Hippocampal formation (tissue), 2 donors: ENCODE data around the gene KRT4.
"Not testable (repeated sequence)": the region's sequence is repeated elsewhere in the genome, so short reads cannot be mapped to it uniquely, and the experiment has no call there.

Experiments
- DNase-seq, 2 donors: peaks; one replicate each; lab custom pipeline; 2025; lab: John Stamatoyannopoulos, UW

The KRT4 gene

DNA sequence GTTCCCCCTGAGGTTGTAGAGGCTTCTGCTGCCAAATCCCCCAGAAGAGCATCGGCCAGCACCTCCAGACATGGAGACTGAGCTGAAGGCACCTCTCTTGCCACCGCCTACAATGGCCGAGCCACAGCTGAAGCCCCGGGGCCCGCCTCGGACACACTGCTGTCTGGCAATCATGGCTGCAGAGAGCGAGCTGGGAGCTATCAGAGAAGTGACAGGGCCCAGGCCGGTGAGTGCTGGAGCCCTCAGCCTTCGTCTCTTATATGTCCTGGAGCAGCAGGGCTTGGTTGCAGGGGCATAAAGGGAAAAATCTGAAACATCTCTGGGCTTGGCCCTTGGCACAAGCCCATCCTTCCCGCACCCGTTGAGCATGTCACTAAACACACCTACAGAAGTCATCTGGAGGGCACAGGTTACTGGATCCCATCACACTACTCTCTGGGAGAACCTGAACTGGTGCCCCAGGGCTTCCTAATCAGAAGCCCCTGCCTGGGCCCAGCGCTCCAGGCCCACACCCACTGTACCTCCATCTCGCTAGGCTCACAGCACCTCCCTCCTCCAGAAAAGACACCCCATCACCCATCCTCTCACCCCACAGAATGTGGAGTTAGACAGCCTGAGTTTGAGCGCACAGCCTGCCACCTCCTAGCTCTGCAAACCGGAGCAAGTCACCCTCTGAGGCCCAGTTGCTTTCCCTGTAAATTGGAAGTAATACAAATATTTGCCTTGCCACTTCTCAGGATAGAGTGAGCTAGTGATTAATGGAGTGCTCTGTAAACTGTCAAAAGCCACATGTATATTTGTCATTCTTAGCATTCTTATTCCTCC is at the start of gene KRT4:
Gene KRT4 (minus strand): TSS at position 232 of the 825 bp plus-strand sequence. CDS start 58 bp downstream, at position 174.
- no peak for DNase-seq

DNA sequence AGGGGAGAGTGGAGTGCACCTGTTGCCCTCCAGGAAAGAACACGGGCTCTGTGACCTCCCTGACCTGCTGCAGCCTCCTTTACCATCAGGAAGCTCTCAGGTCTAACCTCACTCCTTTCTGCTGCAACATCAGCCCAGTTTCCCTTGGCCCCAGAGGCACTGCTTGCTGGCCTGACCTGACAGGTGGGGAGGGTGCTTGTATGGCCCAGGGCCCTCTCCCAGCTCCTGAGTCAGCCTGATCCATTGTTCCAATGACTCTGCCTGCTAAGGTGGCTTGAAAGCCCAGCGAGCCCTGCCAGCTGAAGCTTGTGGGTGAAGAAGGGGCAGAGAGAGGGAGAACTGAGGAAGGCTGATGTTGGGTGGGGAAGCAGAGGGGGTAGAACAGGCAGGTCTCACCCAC is 48.1 kb upstream of the KRT4 start:
- no peak for DNase-seq

DNA sequence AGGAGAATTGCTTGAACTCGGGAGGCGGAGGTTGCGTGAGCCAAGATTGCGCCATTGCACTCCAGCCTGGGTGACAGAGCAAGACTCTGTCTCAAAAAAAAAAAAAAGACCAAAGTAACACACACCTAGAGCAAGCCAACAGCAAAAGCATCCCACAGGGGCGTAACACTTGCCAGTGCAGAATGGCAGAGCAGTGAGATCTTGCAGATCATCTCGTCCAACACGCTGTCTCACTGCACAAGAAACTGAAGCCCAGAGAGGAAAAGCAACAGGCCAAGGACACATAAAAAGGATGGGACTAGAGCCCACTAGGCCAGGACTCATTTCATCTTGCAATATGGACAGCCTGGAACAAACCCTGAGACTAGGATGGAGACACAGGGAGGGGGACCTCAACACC is 47.6 kb upstream of the KRT4 start:
- DNase-seq: no peak

DNA sequence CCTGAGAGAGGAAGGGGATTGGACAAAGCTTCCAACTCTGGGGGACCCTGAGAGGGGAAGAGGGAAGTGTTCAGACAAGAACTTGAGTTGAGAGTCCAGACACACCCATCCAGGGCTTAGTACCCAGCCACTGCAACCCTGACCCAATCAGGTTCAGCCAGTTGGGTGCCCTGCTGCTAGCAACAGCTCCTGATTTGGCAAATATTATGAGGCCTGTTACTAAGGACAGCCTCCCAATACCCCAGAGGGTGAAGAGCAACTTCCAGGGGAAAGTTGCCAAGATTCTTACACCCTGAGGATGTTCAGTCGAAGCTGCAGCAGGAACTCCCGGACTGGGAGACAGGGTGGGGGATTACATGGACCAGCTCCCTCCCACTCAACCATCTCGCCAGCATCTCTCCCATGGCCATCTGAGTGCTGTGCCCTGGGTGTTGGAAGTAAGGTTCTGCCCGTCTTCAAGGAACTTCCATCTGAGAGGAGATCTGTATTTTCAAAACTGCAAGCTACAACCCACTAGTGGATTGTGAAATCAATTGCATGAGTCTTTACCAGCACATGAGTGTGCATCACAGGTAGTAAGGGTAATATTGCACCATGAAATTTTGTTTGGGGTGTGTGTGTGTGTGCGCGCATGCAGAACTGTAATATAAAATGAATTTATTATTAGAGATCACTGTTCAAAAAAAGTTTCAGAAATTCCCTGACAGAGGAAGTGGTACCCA is 46.3 kb upstream of the KRT4 start:
- DNase-seq: no peak

DNA sequence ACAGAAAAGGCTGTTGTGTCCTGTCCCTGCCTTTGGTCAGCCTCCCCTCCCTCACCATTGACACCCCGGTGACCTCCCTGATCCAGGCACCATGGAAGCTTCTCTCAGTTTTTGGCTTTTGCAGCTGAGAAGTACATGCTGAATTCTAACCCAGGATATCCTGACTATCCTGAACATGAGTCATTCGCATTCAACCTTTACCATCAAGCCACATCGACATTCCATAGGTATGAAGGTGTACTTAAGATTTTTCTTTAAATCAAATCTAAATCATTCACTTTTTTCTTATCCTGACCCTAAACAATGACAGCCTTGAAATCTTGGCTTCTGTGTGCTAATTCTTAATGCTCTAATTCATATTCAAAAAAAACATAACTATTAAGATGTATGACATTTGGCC is 43.6 kb upstream of the KRT4 start:
- no peak for DNase-seq

DNA sequence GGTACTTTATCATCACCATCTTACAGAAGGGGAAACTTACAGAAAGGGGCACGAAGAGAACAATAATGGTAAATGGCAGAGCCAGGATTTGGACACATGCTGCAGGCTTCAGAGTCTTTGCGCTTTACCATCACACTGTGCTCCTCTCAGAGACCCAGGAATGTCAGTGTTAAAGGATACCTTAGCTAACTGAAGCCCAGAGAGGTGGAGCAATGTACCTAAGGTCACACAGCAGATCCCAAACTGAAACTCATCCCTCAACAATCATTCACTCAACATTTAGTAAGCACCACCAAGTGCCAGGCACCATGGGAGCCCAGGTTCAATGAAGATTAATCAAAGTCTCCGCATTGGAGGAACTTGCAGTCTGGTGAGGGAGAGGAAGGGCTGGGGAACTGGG is 42.9 kb upstream of the KRT4 start:
- DNase-seq: no peak

DNA sequence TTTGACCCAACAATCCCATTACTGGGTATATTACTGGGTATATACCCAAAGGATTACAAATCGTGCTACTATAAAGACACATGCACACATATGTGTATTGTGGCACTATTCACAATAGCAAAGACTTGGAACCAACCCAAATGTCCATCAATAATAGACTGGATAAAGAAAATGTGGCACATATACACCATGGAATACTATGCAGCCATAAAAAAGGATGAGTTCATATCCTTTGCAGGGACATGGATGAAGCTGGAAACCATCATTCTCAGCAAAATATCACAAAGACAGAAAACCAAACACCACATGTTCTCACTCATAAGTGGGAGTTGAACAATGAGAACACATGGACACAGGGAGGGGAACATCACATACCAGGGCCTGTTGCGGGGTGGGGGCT is 42.2 kb upstream of the KRT4 start:
- DNase-seq: not testable (repeated sequence)

DNA sequence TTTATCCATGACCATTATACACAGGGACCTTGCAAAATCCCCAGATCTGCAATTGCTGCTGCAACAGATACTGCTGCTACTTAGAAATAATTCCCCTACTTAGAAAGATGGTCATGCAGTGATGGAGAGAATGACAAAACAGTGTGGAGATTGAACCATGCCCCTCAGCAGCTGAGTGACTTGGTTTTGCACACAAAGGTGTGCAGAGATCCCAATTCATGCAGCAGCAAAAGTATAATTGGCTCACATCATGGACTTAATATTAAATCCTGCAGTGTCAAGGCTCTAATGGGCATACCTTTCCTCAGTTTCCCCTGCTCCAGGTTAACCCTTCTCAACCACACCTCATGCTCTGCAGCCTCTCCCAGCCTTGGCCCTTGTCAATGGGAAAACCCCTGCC is 37.9 kb upstream of the KRT4 start:
- DNase-seq: no peak

- DNase-seq: no peak
Observed at GRCh38 chr12:52850681-52851080, 36.8 kb upstream of the KRT4 start.

DNA sequence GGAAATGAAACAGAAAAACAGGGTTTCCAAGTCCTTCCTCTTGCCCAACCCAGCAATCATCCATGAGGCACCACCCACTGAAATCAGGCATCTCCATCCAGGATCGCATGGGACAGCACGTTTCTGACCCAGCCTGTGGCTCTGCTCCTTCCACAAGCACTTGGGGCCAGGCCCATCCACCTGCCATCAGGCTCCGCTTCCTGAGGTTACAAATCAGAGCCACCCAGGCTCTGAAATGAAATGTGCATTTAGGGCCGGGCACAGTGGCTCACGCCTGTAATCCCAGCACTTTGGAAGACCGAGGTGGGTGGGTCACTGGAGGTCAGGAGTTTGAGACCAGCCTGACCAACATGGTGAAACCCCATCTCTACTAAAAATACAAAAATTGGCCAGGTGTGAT is 35.6 kb upstream of the KRT4 start:
- no peak for DNase-seq

DNA sequence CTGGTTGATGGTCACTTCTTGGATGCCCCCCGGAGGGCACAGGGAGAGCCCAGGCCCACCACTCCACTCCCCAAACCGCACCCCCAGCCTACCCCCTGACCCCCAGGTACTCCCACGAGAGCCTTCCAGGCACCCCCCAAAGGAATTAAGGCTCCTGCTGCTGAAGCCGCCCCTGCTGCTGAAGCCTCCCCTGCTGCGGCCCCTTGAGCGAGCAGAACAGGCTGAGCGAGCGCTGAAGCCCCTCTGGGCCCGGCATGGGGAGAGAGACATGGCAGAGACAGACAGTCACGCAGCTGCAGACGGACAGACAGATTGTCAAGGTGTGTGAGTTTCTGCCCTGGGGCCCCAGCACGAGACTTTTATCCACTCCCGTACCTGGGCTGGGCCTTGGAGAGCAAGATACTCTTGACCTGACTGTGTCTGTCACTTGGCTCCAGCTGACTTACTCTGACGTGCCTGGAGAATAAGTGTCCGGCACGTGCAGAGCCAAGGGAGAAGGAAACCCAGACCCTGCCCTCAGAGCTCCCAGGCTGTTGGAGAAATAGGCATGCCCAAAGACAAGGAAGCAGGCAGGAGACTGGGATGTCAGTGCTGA is 34.8 kb upstream of the KRT4 start, which contains the start of gene KRT78:
Gene KRT78 (minus strand): TSS at position 334 of the 595 bp plus-strand sequence. CDS start 64 bp downstream, at position 270.
- no peak for DNase-seq

DNA sequence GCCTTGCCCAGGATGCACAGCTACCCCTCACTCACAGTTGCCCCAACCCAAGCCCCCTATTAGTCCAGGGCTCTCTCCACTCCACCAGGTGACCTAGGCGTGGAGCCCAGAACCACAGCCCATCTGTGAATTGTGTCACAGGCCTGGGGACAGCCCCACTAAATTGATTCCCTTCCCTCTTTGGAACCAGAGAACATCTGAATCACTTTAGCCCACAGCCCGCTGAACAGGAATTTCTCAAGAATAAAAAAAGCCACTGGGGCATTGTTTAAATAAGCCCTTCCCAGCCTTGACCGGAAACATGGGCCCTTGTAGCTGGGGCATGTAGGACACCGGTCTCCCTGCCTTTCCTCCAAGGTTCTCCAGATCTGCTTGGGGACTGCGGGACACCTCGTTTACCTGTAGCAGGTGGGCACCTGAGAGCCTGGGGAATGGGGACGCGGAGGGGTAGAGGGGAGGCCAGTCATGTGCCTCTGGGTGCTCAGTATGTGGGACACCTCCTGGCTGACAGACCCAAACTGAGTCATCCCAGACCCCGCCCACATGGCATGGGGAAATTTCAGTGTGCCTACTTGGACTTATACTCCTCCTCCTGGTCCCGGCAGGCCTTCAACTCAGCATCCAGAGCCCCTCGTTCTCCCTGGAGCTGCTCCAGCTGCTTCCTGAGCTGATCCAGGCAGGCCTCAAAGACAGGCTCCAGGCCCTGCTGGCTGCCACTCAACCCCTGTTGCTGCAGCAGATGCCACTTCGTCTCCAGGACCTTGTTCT is 33.6 kb upstream of the KRT4 start:
- no peak for DNase-seq

GRCh38 chr12:52846356-52846970 is 32.5 kb upstream of the KRT4 start:
- no peak for DNase-seq

DNA sequence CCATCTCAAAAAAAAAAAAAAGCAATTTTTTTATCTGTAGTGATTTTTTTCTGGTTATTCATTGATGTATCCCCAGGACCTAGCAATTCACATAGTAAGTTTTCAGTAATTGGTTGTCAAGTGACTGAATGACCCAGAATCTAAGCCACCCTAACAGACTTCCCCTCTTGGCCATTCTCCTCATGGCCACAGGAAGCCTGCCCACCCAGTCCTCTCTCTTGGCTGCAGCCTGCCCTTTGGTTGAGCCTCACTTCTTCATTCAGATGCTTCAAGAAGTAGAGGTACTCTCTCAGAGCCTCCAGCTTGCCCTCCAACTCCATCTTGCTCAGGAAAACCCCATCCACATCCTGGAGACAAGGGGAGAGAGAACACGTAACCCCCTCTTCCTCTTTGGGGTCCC is 32.0 kb upstream of the KRT4 start:
- DNase-seq: no peak

DNA sequence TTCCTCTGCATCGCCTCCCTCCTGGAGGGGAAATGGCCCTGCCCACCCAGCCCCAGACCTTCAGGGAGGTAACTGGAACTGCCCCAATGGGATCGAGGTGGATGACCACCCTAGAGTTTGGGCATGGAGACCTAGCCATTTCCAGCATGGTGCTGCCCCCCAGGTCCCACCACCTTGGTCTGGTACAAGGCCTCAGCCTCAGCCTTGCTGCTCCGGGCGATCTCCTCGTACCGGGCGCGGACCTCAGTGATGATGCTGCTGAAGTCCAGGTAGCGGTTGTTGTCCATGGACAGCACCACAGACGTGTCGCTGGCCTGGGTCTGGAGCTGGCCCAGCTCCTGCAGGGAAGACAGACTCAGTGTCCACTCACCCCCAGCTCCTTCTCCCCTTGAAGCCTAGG is 30.5 kb upstream of the KRT4 start:
- no peak for DNase-seq

DNA sequence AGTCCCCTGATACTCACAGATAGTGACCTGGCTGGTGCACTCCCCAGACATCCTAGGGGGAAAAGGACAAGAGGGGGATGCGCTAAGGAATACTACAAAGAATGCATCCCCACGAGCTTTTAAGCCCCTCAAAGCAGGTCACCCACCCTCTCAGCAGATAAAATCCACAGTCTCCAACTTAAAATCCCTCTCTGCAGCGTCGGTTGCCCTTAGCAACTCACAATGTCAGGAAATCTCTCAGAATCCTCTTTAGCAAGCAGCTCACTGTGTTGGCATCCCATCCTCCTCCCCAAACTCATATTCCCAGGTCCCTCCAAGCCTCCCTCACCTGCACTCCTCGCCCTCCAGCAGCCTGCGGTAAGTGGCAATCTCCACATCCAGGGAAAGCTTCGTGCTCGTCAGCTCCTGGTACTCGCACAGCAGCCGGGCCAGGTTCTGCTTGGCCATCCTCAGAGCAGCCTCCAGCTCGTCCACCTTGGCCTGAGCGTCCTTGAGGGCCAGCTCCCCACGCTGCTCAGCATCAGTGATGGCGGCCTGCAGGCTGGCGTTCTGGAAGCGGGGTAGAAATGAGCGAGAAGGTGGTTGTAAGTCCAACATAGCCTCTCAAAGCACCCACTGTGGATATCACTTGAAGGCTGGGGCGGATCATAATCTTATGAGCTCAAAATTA is 25.7 kb upstream of the KRT4 start:
- no peak for DNase-seq

DNA sequence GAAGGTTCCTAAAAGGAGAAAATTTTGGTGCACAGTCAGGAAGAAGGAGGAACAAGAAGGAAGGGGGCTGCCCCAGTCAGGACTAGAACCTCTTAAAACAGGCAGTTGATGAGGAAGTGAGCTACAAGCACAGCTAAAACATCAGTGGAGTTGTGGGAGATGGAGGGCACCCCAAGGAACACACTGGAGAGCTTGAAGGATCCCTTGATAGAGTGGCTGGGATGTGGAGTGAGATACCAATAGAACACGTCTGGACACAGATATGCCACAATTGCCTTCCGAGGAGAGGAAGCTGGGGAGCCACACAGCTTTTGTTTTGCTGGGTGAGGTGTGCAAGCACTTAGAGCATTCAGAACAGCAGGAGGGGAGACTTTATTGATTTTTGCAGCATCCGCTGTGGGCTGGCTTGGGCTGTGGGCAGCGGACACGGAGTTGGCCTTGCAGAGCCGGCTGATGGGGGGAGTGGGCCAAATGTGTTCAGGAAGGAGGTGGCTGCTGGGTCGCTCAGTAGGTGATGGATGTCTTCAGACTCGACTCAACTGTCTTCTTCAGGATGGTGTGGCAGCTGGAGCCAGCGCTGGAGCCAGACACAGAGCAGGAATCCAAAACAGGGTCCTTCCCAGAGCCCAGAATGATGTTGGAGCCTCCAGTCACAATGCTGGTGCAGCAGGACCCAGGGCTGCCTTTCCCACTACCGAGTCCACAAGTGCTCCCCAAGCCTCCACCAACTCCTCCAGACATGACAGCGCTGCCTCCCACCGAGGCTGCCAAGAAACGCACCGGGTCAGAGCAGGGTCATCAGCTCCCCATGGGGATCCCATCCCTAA is 24.9 kb upstream of the KRT4 start:
- no peak for DNase-seq

- no peak for DNase-seq
Observed at GRCh38 chr12:52837781-52838608, 24.1 kb upstream of the KRT4 start.

DNA sequence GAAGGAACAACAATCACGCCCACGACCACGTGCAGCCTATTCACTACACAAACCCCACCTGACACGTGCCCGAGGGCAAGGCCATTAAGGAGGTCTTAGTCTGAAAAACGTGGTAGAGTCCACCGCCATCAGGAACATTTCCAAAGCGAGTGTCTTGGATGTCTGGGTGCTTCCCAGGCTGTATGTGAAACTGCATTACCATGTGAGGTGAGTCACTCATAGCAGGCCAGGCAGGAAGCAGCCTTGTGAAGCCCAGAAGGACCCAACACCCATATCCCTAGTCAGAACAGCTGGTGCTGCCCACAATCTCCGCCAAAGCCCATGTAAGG is 23.5 kb upstream of the KRT4 start:
- DNase-seq: no peak
